ENCODE data around the gene FAM120AOS.

GRCh38 chr9:93397661-93398373 lies 55.6 kb downstream of the FAM120AOS start:
- TF ChIP-seq CTCF (IDR thresholded peaks at IDR 0.05; ENCODE audit: insufficient read depth, low read length, poor library complexity, severe bottlenecking): no peak
- TF ChIP-seq EZH2phosphoT487 (conservative IDR thresholded peaks at IDR 0.05; ENCODE audit: low read length): no peak
